ENCODE data around the gene C9orf152. TPM values are rescaled to one million over a fixed set of nuclear protein-coding genes. Genes with fewer than 3 reads are reported as not detected.

Gene C9orf152
- total and polyA plus RNA-seq, 5 experiments from 2014 or later: not detected

DNA sequence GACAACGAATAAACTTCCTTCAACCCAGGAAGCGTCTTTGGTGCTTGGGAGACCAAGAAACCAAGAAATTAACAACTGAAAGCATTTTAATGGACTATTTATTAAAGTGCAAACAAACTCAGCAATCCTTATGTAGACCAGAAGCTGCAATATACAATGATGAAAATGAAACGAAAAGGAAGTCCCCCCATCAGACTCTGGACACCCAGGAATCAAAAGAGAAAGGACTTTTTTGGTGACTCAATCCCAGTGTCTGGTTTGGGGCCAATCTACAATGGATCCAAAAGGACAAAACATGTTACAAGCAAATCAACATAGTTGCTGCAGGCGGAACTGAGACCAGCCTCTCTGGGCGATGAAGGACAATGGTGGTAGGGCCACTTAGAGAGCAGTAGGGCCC is 39.5 kb downstream of the C9orf152 start:
- Mint-ChIP-seq H3K36me3 (no peaks in the 10 kb centered on the region), H3K4me1 (peaks cover 1 to 14% (median 3%) of the 10 kb centered on the region in 4 donors)

DNA sequence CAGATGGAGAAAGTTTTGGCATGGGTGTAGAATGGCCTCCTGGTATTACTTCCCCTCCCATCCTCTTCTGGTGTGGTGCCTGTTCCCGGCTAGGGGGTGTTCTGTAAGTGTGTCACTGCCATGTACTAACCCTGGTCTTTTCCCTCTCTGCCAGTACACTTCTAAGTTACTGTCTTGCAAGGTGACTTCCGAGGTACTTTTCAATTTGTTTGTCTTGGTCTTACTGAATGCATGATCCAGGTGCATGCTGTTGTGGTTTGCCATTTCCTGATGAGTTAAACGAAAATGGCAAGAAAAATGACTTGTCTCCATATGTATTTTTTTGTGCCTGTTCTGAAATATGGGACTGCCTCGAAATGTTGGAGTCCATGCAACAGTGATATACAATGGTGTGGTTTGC is 46.0 kb downstream of the C9orf152 start:
- Mint-ChIP-seq H3K27me3 (no peaks in the 10 kb centered on the region), H3K27ac (peak overlapping the region in 2 of 10 donors; percentile 3 to 18), H3K36me3 (no peaks in the 10 kb centered on the region), H3K9me3 (no peaks in the 10 kb centered on the region), H3K4me1 (peaks cover 4 to 46% (median 26%) of the 10 kb centered on the region in 4 donors), H3K4me3 (peak overlapping the region in 1 of 10 donors; percentile 1)
- ATAC-seq: no peak
- no peak for DNase-seq
- POLR2A ChIA-PET: interaction anchor here (0.6 kb wide), 1 partner anchor 1224 kb away, joined by 8 read pairs; no protein-coding TSS in a partner anchor

More for the DNA sequence above, 39.5 kb downstream of the C9orf152 start:
- POLR2A ChIA-PET: no interaction called here
- peaks cover 0 to 4% (median 2%) of the 10 kb centered on the region in 5 donors for H3K27me3 Mint-ChIP-seq
- no peak for DNase-seq
- no peak overlapping the region for H3K27ac Mint-ChIP-seq
- no peaks in the 10 kb centered on the region for H3K9me3 Mint-ChIP-seq
- H3K4me3 Mint-ChIP-seq: no peak overlapping the region
- ATAC-seq: no peak

DNA sequence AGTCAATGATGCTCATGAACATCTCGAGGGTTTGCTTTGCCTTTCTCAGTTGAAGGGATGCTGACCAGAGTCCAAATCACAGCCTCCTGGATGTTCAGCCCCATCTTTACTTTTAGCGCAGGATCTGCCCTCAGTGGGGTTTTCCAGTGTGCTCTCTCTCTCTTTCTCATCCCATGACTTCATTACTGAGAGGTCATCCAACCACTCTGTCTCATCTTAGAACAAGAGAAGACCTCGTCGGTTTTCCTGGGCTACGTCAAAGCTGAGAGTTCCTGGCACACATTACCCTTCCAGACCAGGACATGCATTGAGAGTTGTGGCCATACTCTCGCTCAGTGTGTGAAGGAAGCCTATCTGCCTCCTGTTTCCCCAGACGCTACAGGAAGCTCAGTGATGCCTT is 47.3 kb downstream of the C9orf152 start:
- DNase-seq: no peak
- H3K9me3 Mint-ChIP-seq: no peaks in the 10 kb centered on the region
- H3K27ac Mint-ChIP-seq: no peak overlapping the region
- no peaks in the 10 kb centered on the region for H3K27me3 Mint-ChIP-seq
- H3K36me3 Mint-ChIP-seq: no peaks in the 10 kb centered on the region
- peaks cover 12 to 58% (median 38%) of the 10 kb centered on the region in 4 donors for H3K4me1 Mint-ChIP-seq
- ATAC-seq: no peak
- POLR2A ChIA-PET: no interaction called here
- no peak overlapping the region for H3K4me3 Mint-ChIP-seq

DNA sequence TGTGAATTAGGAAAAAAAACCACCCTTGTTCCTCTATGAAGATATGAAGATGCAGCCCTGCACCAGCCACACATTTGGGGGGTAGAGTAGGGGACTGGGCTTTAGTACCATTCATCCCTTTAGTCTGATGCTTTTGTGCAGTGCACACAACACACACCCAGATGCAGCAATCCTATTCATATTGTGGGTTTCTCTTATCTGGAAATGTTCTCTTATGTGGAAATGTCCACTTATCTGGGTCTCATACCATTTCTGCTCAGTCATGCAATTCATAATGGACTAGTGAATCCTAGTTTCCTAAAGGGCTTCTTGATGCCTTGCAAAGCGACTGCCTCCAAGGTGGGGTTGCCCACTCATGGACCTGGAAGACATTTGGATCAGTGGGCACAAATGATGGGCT is 47.8 kb downstream of the C9orf152 start:
- H3K4me3 Mint-ChIP-seq: no peak overlapping the region
- peaks cover 12 to 64% (median 39%) of the 10 kb centered on the region in 4 donors for H3K4me1 Mint-ChIP-seq
- no peak overlapping the region for H3K27ac Mint-ChIP-seq

DNA sequence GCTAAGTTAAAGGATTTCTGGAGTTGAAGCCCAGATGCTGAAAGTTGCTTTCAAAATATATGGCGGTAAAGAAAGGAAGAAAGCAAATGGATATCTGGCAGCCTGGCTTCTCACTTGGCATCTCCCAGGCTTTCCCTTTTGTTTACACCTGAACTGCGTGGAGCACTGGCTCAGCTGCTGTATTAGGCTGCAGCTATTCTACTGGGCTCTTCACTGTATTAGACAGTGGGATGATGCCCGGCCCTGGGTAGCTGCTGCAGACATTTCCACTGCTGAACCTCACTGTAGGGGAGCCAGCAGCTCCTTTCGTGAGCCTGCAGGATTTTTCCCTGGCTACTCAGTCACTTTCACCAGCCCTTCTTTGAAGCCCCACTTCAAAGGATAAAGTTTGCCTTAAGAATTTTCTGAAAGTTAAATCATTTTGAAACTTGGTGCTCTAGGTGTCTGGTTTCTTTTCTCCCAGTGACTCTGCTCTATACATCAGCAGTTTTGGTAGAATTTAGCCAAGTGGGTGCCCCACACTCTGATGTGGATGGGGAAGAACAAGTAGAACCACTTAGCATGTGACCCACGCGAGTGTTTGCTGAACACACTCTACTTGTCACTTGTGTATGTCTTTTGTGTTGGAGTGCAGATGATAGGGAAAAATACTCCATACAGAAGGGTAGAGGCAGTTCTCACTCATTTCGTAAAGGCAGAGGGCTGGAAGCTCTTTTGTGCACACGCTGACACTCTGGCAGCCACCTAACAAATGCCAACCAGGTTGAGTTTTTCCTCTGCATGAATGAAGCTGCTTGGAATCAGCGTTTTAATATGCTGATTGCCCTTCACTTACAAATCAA is 49.9 kb downstream of the C9orf152 start:
- H3K4me1 Mint-ChIP-seq: peaks cover 12 to 79% (median 40%) of the 10 kb centered on the region in 4 donors
- peak overlapping the region in 1 of 10 donors; percentile 64 for H3K27ac Mint-ChIP-seq
- DNase-seq (no peak), ATAC-seq (no peak)
- peak overlapping the region in 2 of 10 donors; percentile 8 to 34 for H3K4me3 Mint-ChIP-seq
- H3K9me3 Mint-ChIP-seq: no peaks in the 10 kb centered on the region
- no peaks in the 10 kb centered on the region for H3K36me3 Mint-ChIP-seq
- POLR2A ChIA-PET: no interaction called here
- no peaks in the 10 kb centered on the region for H3K27me3 Mint-ChIP-seq

More for the DNA sequence above, 47.8 kb downstream of the C9orf152 start:
- POLR2A ChIA-PET: no interaction called here
- no peaks in the 10 kb centered on the region for H3K36me3 Mint-ChIP-seq
- no peaks in the 10 kb centered on the region for H3K9me3 Mint-ChIP-seq
- no peaks in the 10 kb centered on the region for H3K27me3 Mint-ChIP-seq
- DNase-seq (no peak), ATAC-seq (no peak)

GRCh38 chr9:110156902-110157301 is 51.1 kb downstream of the C9orf152 start:
- H3K9me3 Mint-ChIP-seq: no peaks in the 10 kb centered on the region
- no peaks in the 10 kb centered on the region for H3K27me3 Mint-ChIP-seq
- H3K27ac Mint-ChIP-seq: peak overlapping the region in 8 of 10 donors; percentile 39 to 77 (median 68)
- H3K36me3 Mint-ChIP-seq: no peaks in the 10 kb centered on the region
- peak overlapping the region in 9 of 10 donors; percentile 5 to 63 (median 34) for H3K4me3 Mint-ChIP-seq
- DNase-seq (peak in 4 of 10 donors; percentile 21 to 41 (median 36)), ATAC-seq (peak; percentile 75 to 83)
- H3K4me1 Mint-ChIP-seq: peaks cover 12 to 83% (median 38%) of the 10 kb centered on the region in 4 donors
- POLR2A ChIA-PET: no interaction called here

DNA sequence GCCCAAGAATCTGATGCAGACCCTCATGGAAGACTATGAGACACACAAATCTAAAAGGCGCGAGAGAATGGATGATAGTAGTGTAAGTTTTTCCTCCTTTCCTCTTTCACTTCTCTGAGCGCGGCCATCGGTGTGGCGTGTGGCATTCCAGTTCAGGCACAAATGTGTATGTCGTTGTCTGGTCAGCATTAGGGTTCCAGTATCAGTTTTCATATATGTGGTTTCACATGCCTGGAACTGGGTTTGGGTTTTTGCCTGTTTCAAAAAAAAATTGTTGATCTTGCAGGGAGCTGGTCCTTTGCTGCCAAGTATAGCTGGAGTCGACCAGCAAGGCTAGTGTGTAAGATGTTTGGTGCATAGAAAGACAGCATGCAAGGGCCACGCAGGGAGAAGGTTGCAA is 51.5 kb downstream of the C9orf152 start:
- H3K27me3 Mint-ChIP-seq: no peaks in the 10 kb centered on the region
- H3K9me3 Mint-ChIP-seq: no peaks in the 10 kb centered on the region
- ATAC-seq (no peak), DNase-seq (no peak)
- H3K4me3 Mint-ChIP-seq: peak overlapping the region in 9 of 10 donors; percentile 5 to 63 (median 31)
- POLR2A ChIA-PET: no interaction called here
- peak overlapping the region in 6 of 10 donors; percentile 39 to 72 (median 63) for H3K27ac Mint-ChIP-seq
- H3K36me3 Mint-ChIP-seq: no peaks in the 10 kb centered on the region
- H3K4me1 Mint-ChIP-seq: peaks cover 11 to 83% (median 34%) of the 10 kb centered on the region in 4 donors

GRCh38 chr9:110155751-110156150 is 52.2 kb downstream of the C9orf152 start:
- peaks cover 11 to 83% (median 33%) of the 10 kb centered on the region in 4 donors for H3K4me1 Mint-ChIP-seq
- no peaks in the 10 kb centered on the region for H3K36me3 Mint-ChIP-seq
- DNase-seq (no peak), ATAC-seq (no peak)
- no peaks in the 10 kb centered on the region for H3K27me3 Mint-ChIP-seq
- H3K27ac Mint-ChIP-seq: peak overlapping the region in 4 of 10 donors; percentile 25 to 72 (median 63)
- H3K4me3 Mint-ChIP-seq: no peak overlapping the region
- H3K9me3 Mint-ChIP-seq: no peaks in the 10 kb centered on the region
- POLR2A ChIA-PET: no interaction called here

GRCh38 chr9:110153431-110153830 is 54.5 kb downstream of the C9orf152 start:
- Mint-ChIP-seq H3K4me1 (peaks cover 13 to 96% (median 44%) of the 10 kb centered on the region in 4 donors), H3K27ac (peak overlapping the region in 2 of 10 donors; percentile 58), H3K9me3 (no peaks in the 10 kb centered on the region), H3K36me3 (no peaks in the 10 kb centered on the region), H3K27me3 (no peaks in the 10 kb centered on the region), H3K4me3 (no peak overlapping the region)
- POLR2A ChIA-PET: no interaction called here
- no peak for ATAC-seq
- DNase-seq: no peak

DNA sequence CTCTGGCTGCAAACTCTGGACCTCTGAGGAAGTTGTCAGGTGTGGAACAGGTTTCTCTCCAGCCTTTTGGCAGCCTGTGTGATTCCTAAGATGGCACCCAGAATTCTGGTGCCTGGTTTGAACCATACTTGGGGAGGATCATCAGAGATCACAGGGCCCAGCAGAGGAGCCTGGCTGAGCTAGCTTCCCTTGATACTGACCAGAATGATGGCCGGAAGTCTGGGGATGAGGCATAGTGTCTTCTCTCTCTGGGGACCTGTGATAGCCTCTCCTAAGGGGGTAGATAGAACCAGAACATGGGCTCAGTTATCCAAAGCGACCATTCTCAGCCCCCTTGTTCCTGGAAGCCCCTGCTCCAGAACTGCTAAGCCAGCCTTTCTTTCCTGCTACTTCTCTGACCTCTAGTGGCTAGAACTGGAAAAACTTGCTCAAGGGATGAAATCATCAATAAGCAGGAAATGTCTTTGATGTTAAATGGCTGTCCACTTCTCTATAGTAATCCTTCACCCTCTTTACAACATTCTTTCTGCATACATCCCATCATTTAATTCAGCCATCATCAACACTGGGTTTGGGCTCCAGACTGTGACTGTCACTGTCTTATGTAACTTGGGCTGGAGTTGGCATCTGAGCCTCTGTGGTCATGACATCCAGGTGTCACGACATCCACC is 55.1 kb downstream of the C9orf152 start:
- Mint-ChIP-seq H3K36me3 (no peaks in the 10 kb centered on the region), H3K27ac (peak overlapping the region in 2 of 10 donors; percentile 24 to 58), H3K4me1 (peaks cover 17 to 96% (median 45%) of the 10 kb centered on the region in 4 donors), H3K4me3 (peak overlapping the region in 1 of 10 donors; percentile 37), H3K27me3 (no peaks in the 10 kb centered on the region), H3K9me3 (no peaks in the 10 kb centered on the region)
- ATAC-seq (no peak), DNase-seq (peak in 4 of 10 donors; percentile 15 to 31 (median 24))
- POLR2A ChIA-PET: no interaction called here
